GM19351 (cell line): Measurements from ENCODE around the gene TNFAIP8.
A peak's percentile ranks its signal among the peaks of the same experiment; 100 is the strongest.

Experiments
- ATAC-seq: cut with Tn5 transposase; IDR thresholded peaks from one replicate; pipeline ENCODE4 v1.9.1; 2021; ENCODE audit warnings: mild to moderate bottlenecking, moderate library complexity; ENCODE audit not compliant: unreplicated experiment

TNFAIP8 gene

DNA sequence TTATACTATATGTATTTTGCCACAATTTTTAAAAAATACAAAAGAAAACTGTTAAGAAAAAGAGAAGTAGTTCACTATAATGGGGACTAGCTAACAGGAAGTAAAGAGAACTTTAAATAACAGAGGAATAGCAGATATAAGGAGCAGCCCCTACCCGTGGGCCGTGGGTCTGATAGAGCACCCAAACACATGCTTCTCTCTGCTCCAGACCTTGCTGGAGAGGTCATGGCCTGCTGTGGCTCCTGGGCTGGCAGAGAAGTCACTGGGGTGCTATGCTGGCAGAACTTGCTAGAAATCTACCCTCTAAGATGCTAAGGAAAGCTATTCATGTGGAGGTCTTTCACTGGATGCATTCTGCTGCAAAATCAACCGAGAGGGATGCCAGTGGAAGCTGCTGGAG is 10.0 kb upstream of the TNFAIP8 start:
- no peak for ATAC-seq

DNA sequence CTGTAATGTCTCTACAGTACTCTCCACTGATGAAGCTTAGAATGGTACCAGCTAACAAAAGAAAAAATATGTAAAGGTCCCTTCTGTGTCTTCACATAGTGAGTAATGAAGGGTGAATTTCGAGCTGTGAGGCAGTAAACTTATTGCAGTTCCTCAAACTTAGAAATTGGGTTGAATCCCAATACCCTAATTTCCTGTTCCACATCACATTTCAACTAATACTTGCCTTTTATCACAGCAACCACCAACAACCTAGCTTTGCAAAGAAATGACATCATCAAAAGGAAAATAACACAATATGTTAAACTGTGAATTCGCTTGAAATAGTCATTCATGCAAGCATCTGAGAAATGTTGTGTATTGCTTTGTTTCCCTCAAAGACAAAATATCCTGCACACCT is 9.4 kb upstream of the TNFAIP8 start:
- ATAC-seq, result no peak

DNA sequence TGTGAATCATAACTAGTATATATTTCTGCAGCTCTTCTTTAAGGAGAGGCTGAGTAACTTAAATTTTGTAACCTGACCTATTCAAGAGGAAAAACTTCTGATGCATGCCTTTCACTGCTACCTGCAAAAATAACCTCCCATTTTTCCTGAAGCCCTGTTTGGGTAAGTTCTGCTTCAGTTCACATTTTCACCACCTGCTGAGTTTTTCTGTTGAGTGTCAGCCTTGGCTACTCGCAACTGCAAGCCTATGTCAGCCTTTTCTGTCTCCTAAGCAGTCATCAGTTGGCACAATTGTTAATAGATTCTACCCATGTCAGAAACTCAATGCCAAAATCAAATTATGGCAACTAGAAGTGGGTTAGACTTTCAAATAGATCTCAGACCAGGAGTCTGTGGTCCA is 8.2 kb upstream of the TNFAIP8 start:
- no peak for ATAC-seq

DNA sequence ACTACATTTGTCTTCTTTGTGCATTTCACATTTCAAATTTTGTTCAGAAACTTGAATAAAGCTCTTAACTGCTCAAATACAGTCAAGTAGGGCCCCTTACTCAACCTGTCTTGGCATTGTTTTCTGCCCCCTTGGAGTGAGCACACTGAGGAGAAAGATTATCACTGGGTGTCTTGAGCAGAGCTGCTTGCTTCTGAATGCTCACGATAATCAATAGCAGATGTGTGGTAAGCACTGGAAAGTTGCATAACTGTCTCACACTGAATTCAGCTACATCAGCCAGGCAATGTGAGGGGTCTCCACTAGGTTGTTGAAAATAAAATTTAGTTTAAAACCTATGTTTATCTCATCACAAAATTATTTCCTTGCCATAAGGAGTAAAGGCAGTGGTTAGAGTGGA is 7.8 kb upstream of the TNFAIP8 start:
- no peak for ATAC-seq

DNA sequence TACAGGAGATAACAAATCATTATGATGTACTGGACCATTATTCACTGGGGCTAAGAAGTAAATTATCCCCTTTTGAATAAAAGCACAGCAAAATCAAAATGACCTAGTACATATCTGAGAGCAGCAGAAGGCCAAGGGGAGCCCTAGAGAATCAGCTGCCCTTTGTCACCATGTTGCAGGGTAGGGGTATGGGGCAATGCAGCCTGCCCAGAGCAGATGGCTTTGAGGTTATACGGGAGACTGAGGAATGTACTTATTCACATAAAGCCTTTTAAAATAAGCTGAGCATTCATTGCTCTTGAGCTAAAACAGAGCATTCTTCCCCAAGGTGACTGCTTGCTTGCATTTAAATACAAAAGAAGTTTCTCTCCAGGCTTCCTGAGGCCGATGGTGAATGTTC is 2.6 kb upstream of the TNFAIP8 start:
- no peak for ATAC-seq

DNA sequence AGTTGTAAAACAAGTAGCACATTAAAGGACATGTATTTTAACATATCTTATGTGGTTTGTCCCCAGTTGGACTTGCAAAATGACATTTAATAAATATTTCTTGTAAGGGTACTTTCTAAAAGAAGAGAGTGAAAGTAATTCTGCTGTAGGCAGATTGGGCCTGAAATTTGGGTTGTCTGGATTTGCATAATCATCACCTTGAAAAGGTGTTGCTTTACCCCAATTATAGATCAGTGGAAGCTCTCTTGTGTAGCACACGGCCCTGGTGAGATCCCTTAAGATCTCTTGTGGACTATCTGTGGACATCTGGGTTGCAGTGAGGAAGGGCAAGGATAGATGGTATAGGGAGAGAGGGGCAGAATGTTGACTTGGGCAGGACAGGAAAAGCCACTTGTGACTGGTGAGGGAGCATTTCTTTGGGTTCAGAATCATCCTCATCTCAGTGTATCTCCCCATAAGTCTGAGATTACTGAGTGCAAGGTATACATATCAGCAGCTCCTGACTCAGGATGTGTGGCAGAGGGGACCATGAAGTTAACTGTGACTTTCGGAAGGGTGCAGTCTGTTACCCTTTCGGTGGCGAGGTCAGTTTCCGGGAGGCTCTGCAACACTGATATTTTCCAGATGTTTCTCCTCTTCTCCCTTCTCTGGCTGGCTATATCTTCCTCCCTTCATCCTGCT is 2.0 kb upstream of the TNFAIP8 start:
- ATAC-seq, result peak; percentile 62

DNA sequence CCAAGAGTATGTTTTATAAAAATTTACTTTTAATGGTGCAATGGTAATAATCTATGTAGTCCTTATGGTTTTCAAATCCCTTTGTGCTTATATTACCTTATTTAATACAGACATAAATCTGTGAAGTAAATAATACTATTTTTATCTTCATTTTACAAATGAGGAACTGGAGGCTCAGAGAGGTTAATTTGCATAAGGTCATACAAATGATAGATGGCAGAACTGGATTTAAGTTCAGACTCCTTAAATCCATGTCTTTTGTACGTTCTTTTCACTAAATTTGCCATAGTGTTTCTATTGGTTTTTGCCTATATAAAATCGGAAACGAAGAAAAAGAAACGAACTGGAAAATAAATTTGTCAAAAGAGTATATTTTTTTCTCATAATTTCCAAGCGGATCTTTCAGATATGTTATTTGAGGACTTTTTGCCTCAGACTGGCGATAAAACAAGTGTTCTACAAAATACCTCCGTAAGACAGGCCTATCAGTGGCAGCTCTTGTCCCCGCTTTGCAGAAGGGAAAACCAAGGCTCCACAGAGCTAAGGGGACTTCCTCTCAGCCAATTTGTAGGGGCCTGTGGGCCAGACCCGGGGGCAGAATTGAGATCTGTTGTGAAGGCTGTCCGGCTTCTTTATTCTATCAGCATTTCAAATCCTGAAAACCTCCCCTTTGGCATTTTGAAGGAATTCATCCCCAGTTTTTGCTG is 1.1 kb upstream of the TNFAIP8 start:
- ATAC-seq, result no peak

DNA sequence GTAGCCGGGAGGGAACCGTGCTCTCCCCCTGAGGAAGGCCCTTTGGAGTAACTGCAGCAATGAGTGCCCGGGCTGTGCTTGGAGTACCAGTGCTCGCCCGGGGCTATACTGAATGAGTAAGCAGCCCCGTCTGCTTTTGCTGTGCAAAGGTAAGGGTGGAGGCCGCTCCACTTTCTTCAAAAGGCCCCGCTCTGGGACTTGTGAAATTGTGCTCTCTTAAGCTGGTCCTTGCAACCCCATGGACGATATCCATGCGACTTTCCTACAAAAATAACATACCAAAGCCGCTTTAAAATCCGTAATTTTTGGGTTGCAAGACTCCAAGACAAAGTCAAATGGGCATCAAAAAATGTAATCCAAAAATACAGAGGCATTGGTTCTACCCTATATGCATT is 578 bp upstream of the TNFAIP8 start:
- peak; percentile 23 for ATAC-seq

DNA sequence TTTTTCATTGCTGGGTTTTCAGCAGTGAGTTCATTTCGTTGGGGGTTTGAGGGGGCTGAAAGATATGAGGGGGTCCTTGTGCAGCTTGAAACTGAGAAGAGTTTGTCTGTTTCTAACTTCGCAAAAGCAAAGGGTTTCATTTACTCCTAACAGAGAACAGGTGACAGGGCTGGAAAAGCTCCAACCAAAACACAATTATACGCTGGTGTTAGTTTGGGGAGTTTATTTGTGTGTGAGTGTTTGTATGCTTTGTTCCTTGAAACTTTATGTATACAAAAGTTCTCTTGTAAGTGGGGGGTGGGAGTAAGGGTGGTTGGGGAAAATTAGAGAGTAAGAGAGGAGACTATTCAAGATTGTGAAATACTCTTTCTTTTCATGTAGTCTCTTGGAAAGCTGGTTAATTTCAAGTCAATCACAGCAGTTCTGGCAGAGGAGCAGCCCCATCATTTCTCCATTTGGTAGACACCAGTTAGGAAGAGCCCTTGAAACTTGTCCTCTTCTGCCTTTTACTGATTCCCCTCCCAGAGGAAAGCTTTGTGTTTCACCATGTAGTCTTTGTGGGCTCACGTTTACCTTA is 881 bp downstream of the TNFAIP8 start:
- no peak for ATAC-seq

DNA sequence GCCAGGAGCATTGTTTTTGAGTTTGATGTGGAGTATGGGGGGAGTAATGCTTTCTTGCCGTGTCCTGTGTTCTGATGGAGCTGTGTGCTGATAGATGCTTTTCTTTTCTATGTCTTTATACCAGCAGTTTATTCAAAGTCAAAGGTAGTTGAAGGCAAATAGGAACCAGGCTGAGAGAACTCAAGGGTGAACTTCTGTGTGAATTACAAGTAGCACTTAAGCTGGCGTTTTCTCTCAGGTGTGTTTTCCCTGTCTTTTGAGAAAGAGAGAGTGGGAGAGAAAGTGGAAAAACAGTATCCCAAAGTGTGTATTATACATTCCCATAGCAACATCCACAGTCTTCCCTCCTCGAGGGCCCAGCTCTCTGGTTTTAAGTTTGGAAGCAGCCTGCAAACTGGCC is 1.5 kb downstream of the TNFAIP8 start:
- no peak for ATAC-seq

DNA sequence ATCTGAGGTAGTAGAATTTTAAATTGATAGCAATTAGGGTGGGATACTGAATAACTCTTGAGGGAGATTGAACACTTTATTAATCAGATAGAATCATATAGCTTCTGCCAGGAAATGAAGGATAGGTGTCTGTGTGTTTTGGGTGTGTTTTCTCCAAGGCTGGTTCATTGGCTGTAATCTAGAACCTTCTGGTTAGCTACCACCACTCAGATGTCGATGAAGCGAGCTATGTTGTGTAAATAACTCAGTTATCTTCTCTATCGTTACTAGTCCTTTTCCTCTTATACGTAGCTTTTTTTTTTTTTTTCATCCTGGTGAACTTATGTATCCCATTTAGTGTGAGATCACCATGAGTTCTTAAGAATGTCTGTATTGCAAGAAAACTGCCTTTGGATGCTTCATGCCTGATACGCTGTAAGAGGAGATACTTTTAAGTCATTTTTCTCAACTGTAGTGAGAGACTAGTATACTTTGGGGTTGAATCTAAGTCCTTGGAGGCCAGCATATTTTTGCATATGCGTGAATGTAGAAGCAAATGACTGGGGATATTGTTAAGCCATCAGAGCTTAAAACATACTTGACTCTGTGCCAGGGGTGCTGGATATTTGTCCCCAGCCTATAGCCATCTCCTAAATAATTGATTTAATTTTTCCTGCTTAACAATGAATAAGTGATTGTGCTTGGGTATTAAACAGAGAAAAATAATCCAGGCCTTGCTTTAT is 2.1 kb downstream of the TNFAIP8 start:
- ATAC-seq, result no peak

DNA sequence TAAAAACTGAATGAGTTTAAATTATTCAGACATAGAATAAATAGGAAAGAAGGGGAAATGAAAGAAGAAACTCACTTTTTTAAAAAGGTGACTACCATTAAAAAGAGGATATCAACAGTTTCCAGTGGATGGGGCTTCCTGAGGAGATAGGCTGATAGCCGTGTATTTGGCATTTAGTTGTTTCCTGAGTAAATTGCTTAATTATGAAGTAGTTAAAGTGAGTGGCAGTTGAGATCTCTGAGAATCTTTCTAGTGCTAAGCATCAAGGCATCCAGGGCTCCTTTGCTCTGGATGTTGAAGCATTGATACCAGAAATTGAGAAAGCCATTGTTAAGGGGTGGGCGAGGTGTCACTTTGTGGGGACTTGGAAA is 2.7 kb downstream of the TNFAIP8 start:
- no peak for ATAC-seq

DNA sequence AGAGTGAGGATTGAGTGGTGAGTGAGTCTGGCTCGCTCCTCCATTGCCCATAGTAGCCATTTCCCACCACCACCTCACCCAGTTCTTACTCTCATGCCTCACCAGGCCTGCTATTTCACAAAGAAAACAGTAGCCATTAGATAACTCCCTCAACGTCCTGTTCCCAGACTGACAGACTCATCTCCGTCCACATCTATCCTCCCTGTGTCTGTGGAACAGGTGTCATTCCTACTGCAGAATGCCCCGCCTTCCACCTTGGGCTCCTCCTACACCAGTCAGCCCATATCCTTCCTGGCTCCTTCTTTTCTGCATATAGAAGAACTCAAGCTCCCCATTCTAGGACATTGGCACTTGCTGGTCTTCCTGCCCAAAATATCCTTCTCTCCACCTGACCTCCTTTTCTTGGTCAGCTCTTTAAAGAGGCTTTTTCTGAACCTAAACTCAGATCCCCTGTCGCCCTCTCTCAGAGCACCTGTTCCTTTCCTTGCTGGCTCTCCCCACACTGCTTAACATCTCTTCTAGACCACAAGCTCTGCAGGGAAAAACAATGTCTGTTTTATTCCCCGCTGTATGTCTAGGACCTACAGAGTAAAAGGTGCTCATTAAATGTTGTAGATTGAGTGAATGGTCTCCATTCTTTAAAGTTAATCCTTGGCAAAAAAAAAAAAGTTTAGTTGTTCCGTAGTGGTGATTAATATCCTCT is 3.2 kb downstream of the TNFAIP8 start:
- ATAC-seq, result no peak

DNA sequence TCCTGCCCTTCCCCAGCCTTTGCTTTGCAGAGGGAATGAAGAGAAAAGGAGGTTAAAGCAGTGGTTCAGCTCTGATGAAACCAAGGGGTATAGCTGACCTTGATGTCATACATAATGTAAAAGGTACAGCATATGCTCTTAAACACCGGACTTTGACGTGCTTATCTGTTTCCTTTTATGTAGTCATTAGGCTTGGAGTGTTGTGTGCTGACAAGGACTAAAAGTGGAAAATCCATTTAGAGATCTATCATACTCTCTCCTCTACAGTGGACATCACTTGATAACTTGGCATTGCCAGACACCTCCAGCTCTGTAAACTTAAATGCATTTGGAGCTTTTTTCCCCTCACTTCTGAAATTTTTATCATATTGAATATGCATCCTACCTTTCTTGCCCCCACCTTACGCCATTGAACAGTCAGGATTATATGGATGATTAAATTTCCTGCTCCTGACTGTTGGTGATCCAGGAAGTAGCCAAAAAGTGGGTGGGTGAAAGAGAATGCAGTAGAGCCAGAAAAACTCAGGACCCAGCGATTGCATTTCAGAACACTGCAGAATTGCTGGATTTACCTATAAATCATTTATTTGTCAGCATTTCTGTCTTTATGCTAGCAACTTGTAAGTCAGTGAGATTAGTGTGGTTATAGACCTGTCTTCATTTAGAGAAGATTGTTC is 4.1 kb downstream of the TNFAIP8 start:
- no peak for ATAC-seq

DNA sequence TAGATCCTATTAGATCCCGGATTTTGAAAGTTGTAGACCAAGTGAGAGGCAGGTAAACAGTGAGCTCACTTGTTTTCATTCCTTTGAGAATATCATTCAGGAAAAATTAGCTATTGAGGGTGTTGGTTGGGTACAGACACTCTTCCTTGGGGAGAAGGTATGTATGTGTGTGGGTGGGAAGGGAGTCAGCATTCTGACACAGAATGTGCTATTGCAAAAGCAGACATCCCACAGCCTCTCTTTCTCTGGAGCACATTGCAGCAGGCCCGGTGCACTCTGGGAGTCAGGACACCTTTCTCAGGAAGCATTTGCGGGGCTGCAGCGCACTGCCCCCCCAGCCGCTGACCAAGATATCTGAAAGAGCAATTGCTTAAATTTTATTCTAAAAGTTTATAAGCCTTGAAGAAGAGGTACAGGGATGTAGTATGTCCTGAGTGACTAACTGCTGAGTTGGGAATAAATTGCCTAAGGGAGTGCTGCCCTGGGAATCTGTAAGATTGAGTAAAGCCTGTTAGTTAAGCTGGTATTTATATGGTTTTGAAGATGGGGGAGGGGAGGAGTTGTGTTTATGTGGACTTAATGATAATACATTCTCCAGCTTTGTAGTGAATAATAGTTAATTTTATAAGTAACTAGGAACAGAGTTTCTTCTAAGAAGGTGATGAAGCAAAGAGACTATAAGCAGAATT is 5.2 kb downstream of the TNFAIP8 start:
- ATAC-seq, result no peak

DNA sequence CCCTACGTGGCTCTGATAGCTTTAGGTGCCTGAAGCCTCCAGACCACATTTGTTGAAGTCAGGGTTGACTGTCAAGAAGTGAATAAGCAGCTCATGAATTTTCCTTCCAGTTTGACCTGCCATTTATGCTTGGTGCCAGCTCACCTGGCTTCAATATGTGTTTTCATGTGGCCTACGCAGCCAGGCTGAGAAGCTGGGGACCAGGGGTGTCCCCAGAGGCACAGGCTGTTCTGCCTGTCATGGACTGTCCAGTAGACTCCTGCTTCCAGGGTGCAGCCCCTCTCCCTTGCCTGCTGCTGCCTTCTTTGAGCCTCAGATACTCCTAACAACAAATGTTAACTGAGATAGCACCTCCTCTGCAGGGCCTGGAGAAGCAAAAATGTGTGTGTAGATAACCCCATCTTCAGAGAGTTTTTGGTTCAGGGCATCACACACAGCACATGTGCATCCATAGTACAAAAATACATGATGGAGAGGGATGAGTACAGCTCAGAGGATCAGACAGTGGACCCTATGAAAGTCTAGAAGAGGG is 5.8 kb downstream of the TNFAIP8 start:
- no peak for ATAC-seq

DNA sequence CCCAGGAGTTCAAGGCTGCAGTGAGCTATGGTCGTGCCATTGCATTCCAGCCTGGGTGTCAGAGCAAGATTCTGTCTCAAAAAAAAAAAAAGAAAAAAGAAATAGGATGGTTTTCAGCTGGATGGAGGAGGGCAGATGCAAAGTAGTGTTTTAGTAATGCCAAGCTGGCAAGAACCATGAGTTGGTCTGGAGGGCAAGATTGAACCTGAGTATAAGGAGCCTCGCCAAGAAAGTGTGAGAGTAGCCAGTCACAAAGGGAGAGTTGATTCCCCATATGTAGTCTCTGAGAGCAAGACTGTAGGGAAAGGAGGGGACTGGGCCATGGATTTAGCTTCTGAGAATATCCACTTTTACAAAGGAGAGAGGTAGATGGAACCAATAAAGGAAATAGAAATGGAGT is 6.9 kb downstream of the TNFAIP8 start:
- no peak for ATAC-seq

DNA sequence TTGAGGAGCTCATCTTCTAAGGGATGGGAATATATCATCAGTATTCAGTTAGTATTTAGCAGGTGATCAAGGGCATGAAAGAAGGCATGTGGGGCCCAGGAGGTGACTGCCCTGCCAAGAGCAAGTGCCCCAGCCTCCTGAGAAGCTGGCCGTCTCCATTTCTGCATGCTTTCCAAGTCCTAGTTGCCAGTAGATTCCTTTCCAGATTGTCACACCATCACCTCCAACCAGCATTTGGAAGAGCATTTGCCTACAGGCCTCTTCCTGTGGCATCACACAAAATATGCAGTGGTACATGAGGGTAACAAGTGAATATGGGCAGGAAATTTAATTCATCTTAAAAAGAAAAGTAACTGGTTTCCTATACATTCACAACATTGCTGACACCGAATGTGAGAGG is 7.5 kb downstream of the TNFAIP8 start:
- ATAC-seq, result no peak

DNA sequence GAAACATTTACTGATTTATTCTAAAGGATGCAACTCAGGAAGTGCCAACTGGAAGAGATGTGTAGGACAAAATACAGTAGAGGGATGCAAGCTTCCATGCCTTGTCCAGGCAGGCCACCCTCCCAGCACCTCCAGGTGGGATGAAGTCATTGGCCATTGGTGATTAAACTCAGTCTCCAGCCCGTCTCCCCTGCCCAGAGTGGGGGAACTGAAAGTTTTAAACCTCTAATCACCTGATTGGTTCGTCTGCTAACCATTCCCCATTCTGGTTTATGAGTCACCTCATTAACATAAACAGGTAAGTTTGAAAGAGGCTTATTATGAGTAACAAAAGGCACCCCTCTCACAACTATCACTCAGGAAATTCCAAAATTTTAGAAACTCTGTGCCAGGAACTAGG is 8.1 kb downstream of the TNFAIP8 start:
- peak; percentile 31 for ATAC-seq
